IPS-NIHi11 (cell line): Measurements from ENCODE around the gene ESRP2.
A peak's percentile ranks its signal among the peaks of the same experiment; 100 is the strongest.

Experiments
- DNase-seq: peaks from one replicate; pipeline ENCODE4 v3.0.0; 2012; ENCODE audit warnings: mixed read lengths, low spot score

Gene ESRP2

DNA sequence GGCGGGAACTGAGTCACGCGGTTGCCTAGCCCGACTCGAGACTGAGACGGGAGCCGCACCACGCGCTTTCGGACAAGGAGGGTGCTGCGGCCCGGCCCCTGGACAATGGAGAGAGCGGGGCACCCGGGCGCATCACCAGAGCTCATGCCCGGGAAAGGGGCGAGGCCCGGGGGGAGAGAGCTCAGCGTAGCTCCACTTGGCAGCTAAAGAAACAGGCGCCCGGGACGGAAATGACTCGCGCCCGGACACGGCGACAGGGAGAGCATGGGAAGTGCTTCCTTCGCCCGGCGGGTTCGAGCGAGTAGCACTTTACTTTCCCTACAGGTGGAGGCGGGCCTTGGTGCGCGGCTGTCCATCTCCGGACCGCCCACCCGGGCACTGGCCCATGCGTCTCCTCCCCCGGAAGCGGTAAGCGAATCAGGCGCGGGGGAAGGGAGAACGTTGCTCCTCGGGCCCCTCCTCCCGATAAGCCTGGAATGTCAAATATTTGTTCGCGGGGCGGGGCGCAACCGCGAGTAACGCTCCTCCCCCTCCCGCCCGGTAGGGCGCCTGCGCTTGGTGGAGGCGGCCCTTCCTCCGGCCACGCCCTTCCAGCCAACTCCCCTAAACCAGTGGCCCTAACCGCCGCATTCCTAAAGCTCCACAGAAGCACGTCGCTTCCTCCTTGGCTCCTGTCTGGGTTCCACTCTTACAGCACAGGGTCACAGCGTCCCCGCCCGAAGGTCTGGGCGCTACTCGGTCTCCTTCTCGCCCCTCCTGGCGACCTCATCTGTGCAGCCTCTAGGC, 1.5 kb upstream of the ESRP2 start:
- DNase-seq = peak; percentile 92

DNA sequence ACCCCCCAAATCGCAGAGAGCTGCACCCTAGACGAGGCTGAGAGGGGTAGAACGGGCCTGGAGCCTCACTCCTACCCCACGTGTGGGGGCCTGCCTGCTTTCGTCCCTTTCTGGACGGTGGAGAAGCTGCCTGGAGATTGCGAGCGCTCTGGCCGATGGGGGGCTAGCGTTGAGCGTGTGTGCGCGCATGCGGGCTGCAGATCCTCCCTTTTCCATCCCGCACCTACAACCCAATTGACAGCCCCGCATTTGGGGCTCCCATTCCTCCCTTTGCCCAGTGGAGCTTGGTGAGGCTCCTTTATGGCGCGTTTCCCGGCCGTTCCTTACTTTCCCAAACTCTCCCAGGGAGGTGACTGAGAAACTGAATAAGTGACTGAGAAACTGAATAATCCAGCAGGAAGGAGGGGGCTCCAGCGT, 907 bp upstream of the ESRP2 start:
- no peak for DNase-seq

DNA sequence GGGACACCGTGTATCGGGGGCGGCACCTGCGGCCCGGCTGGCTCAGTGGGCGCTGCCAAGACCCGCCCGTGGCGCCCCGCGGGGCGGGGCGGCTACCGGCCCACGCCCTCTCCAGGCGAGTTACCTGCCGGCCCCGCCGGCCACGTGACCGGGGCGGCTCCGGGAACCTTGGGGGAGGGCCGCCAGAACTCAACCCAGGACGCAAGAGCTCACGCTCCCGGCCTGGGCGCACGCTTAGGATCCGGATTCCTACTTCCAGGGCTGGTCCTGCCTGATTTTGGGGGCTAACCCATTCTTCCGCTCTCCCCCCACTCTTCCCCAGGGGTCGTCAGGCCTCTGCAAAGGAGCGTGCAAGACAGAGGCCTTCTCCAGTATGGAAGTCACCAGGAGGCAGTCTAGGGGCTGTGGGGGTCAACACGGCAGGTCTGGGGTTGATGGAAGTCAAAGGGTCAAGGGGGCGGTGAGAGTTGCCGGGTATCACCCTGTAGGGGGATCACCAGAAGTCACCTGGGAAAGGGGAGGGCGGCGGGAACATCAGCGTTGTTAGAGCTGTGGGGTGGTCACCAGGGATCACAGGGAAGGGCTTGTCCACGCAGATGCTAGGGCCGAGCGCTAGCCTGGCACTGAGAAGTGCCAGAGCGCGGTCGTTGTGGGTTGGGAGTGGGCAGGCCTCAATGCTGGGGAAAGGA, 354 bp upstream of the ESRP2 start:
- peak; percentile 87 for DNase-seq

DNA sequence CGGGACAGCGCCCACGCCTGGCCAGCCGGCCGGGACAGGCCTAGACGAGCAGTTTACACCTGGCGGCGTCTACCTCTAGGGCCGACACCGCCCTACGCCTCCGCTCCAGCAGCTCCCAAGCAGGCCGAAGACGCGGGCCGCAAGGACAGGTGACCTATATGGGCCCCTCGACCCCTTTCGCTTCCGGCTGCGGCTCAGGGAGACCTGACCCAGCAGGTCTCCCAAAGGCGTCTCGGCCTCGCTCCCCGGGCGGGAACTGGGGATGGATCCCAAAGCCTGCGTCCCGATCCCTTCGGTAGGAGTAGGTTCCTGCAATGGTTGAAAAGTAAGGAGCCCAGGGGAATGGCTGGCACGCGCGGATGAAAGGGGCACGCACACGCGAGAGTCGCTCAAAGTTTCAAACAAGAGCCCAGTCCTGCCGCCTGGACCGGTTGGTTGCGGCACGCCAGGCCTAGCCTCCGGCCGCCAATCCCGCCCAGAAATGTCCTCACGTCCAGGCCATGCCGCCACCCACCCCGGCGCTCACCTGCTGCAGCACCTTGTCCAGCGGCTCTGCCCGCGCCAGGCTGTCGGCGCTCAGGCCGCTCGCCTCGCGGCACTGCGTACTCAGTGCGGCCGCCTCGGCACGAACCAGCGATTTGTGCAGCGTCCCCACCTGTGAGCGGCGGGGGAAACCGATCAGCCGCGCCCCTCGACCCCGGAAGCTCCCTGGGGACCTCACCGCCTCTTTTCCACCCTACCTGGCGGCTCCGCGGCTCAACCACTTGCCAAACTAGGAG, 630 bp downstream of the ESRP2 start:
- DNase-seq = peak; percentile 67

DNA sequence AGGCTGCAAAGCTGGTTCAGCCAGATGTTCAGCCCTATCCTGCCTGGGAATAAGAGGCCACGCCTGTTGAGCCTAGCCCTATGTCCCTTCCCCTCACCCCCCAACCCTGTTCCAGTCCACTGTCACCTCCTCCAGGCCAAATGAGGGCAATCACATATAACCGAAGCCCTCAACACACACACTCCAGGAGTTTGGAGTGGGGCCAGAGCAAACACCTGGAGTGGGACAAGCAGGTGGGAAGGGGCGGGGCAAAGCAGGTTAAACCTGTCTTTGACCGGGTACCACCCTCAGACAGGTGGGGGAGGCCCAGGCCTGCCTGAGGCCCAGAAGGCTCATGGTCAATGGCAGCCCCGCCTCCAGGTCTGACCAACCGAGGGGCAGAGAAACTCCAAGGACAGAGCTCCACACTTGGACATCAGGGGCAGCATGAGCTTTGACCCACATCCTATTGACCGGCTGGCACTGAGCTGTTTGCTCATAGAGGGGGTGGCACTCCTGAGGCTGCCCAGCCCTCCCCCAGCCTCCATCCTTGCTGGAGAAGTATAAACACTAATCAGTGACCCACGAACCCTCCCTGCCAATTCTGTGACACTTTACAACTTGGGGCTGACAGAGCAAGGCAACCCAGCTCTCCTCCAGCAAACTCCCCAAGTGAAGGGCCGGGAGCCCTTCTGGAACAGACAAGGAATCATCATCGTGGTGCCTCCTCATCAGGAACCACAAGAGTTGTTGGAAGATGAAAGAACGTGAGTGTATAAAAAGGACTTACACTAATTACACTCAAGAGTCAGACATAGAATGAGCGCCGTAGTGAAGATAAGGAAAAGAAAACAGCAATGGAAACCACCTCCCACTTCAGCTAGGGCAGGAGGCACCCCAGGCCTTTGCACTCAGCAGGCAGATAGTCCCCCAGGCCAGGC, 1.5 kb downstream of the ESRP2 start:
- DNase-seq = peak; percentile 43

DNA sequence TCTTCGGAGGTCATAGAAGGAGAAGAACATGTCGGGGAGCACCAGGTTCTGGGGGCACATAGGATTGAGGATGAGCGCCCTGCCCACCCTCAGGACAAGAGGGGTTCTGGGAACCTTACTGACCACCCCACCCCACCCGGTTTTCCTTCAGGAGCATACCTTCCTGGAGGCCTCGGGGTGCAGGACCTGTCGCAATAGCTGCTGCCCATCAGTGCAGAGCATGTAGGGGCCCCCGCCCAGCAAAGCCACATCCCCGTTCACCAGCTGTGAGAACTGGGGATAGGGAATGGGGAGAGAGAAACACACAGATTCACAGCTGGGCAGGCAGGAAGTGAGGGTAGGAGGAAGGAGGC, 2.1 kb downstream of the ESRP2 start:
- no peak for DNase-seq

DNA sequence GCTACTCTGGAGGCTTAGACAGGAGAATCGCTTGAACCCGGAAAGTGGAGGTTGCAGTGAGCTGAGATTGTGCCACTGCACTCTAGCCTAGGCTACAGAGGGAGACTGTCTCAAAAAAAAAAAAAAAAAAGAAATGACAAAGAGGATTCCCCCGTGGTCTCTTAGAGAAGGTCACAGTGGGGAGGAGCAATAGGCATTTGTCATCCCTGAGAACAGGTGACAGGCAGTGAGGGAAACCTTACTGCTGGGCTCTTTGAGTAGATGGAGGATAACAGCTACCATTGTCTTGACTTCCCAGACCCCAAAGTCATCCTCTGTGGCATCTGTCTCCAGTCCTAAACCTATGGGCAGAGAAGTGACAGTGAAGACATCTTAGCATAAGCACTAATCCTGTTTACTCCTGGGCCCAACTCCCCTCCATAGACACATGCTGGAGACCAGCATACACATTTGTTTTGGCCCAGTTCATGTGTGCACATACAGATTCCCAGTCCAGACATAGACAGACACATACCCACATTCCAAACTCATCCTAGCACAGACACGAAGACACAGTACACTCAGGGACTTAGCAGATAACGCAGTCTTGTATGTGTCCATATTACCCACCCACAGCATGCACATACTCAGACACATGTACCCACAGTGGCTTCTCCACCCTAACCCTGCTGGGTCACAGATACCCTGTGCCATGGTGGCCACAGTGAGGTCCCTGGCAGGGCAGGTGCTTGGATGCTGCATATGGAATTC, 2.7 kb downstream of the ESRP2 start:
- no peak for DNase-seq

DNA sequence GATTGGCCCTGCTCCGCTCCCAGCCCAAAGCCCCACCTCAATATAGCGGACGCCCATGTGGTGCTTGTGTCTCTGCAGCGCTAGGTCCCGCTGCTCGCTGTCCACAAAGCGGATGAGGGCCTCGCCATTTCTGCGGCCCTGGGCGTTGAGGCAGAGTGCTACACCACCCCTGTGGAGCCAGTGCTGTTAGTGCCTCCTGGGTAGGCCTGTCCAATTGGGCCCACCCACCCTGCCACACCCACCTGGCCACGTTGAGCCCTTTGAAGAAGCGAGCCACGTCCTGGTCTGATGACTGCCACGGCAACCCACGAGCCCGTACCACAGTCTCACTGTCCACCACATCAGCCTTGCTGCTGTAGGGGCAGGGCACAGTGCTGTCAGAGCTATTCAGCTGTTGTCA, 3.6 kb downstream of the ESRP2 start:
- DNase-seq = no peak

DNA sequence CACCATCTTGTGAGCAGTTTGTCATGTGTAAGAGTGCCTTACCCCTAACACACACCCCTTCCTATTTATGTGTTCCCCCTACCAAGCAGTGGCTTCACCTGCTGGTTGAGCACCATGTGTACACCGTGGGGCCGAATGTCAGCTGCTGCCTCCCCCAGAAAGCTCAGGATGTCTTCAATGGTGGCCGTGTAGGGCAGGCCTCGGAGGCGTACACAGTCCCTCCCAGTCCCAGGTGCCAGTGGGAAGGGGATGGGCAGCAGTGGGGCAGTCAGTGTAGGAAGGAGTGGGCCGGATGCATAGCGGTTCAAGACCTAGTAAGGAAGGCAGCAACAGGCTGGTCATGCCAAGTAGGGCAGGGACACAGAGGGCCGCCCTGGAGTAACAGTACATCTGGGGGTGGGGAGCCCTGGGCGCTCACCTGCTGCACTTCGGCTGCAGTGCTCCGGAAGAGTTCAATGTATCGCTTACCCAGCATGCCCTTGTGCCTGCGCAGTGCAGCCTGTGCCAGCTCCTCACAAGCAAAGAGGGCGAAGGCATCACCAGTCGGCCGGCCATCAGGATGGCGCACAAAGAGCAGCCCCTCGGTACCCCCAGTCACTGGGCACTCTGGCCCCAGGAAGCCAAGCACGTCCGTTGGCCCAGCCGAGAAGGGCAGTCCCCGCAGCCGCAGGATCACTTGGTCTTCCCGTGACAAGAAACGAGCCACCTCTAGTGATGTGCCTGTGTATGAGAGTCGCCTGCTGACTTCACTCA, 4.4 kb downstream of the ESRP2 start:
- no peak for DNase-seq

DNA sequence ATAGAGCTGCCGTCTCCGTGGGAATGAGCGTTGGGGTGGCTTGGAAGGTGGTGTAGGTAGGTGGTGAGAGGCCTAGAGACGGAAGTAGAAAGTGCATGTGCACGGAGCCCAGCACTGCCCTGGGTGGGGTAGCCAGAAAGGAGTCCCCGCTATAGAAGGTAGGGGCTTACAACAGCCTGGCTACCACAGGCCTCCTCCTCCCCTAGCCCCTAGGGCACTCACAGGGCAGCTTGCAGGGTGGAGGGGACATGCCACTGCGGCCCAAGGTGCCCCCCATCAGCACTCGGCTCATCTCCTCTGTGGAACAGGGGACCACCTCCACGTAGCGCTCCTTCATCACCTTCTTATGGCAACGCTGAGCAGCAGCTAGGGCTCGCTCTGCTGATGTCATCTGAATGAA, 5.0 kb downstream of the ESRP2 start:
- no peak for DNase-seq

DNA sequence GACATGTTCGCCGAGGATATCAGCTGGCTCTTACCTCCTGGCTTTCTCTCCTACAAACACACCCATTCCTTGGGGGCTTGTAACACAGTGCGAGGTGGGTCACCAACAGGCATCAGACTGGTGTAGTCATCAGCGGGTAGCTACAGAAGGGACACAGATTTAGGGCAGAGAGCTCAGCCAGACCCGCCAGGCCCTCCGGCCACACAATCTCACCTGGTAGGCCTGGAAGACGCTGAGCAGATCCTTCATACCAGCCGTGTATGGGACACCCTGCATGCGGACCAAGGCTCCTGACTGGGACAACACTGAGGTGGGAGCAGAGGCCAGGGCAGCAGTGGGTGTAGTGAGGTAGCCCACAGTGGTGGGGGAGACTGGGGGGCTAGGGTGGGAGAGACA, 5.8 kb downstream of the ESRP2 start:
- DNase-seq = no peak

DNA sequence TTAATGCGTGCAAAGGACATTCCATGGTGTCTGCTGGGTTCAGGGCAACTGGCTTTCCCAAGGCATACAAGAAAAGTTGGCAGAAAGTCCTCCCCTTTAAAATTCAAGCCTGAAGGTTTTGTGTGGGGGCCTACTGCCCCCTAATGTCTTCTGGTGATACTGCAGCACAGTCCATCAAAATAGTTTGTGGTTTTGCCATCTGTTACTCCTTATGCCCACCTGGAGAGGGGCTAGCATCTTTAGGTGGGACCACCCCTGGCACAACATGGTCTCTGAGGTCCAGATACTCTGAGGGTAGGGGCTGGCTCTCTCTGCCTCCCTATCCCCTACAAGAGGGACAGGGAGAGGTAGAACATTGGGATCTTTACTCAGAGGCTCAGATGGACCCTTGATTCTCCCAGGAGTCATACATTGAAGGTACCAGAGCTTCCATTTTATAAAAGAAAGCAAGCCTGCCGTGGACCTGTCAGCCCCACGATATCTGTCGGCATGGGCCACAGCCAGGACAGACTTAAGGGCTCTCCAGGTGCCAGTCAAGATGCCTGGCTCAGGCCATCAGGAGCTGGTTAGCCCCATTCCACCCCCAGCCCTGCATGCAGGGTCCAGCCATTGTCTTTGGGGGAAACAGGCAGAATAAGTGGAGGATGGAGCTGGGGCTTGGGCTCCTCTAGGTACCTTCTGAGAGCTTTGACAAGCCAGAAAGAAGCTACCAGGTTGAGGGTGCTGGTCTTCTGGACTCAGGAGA, 6.3 kb downstream of the ESRP2 start:
- peak; percentile 75 for DNase-seq

DNA sequence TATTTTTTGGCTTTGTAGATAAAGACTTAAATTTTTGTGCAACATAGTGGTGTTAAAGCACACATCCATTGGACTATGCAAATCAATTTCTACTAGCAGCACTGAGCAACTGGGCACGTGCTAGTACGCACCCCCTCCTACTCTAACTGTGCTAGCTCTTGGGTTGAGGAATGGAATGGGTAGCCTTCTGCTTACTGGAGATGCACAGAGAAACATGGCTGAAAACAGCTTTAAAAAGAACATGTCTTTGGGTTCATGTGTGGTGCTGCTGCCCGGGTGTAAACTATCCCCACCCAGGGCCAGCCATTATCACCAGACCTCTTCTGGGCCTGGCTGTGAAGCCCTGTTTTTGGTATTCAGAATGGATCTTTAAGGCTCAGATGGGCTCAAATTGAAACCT, 7.3 kb downstream of the ESRP2 start:
- no peak for DNase-seq

DNA sequence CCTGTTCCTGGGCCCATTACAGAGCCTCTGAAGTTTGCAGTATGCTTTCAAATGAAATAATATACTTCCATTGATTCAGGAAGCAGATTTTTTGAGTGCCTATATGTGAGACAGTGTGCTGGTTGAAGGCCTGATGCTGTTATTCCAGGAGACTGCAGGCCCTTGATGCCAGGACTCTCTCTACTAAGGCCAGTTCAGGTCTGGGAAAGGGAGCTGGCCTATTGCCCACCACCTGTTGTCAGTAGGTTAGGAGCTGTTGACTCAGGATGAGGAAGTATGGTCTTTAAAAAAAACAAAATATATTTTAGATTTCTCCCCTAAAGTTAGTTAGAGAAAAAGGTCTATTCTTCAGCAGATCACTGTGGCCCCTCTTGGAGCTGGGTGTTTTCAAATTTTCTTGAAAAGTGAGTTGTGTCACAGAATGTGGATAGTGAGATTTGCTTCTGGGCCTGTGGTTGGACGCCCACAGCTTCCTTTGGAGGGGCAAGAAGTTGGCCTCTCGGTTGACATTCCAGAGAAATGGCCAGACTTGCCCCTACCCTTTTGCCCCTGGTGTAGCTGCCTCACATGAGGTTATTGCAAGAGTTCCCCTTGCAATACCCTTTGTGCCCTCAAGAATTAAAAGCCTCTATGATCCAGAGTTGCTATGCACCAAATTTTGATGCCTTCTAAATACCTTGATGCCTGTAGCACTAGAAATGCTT, 7.9 kb downstream of the ESRP2 start:
- DNase-seq = no peak

DNA sequence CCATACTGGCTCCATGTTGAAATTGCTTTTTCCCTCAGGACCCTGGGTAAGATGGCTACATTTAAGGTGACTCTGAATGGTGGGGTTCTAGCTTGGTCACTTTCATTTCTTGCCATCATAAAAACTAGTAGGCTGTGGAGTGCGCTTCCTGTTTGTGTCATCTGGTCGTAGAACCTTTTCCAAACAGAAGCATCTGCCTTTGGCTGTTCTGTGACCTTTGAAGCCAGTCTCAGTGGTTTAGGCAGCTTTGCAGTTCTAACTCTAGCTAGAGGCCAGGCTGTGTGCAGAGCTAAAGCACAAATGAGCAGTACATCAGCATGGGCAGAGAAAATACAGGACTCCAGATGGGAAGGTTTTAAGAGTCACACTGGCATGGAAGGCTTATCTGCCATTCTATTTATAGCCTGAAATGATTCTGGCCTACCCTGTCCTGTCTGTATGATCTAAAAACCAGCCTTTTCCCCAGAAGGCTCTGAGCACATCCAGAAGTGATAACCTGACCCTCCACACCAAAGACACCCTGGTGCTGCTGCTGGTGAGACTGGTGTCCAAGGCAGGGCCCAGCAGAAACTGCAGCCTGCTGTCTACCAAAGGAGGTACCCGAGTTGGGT, 8.6 kb downstream of the ESRP2 start:
- no peak for DNase-seq

DNA sequence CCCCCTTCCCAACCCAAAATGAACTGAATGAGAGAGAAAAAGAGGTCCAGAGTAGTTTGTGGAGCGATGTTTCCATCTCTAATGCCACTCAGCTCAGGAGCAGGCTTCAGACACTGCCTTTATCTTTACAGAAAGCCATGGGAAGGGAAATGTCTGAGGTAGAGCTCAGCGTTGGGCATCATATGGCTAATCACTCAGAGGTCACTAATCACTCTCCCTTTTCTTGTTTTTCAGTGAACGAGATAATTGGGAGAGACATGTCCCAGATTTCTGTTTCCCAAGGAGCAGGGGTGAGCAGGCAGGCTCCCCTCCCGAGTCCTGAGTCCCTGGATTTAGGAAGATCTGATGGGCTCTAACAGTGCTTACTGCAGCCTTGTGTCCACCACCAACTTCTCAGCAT, 9.8 kb downstream of the ESRP2 start:
- DNase-seq = no peak

DNA sequence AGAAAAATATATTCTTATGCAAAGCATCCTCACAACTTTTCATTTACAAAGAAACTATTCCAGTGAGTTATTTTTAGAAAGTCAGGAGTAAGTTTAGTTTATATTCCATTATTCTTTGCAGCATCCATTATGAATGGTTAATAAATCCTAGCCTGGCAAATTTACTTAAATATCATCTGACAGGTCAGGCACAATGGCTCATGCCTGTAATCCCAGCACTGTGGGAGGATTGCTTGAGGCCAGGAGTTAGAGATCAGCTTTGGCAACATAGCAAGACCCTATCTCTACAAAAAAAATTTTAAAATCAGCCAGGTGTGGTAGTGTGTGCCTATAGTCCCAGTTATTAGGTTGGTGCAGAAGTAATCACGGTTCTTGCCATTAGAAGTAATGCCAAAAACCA, 12.9 kb downstream of the ESRP2 start:
- DNase-seq = no peak

DNA sequence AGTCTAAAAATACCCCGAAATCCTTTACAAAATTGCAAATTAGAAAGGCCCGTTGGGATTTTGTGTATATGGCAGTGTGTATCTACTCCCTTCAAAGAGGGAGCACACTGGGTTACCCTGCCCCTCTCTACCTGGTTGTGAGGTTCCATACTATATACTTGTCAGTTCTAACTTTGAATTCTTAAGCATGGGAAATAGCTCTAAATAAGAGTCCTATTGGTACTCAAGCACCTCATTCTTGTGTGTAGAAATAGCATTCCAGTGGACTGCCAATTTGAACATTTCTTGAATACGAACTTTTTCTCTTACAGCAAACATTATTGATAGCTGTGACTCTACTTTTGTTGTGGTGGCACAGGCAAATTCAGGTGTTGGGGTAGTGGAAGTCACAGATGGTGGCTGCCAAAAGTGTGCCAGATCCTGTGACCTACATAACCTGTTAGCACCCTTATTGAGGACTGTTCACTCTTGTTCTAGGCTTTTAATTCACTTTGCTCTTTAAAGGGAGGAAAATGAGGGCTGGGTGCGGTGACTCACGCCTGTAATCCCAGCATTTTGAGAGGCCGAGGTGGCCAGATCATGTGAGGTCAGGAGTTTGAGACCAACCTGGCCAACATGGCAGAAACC, 16.1 kb downstream of the ESRP2 start:
- DNase-seq = no peak
